Astrocyte (in vitro differentiated cells and primary cell): ENCODE data around the gene PCNX1. TPM values are rescaled to one million over a fixed set of nuclear protein-coding genes. Genes with fewer than 3 reads are reported as not detected.
A peak's percentile ranks its signal among the peaks of the same experiment; 100 is the strongest.
"Not testable (repeated sequence)": the region's sequence is repeated elsewhere in the genome, so short reads cannot be mapped to it uniquely, and the experiment has no call there.

Experiments used
- DNase-seq: peaks from one replicate; pipeline ENCODE4 v3.0.0-alpha.2; 2010; ENCODE audit warnings: low read depth
- FAIRE-seq: peaks from 2 replicates; lab custom pipeline; 2011; peaks lifted over from hg19 to GRCh38; lab: Jason Lieb, UNC
- H2AFZ ChIP-seq: 2 replicates; pipeline ENCODE4 v1.6.0; 2012; ENCODE audit warnings: low read depth, low read length, inconsistent platforms
- H3K27ac ChIP-seq: 2 replicates; pipeline ENCODE4 v1.5.1; 2011; ENCODE audit warnings: low read depth, low read length, inconsistent platforms
- H3K27me3 ChIP-seq: 2 replicates; pipeline ENCODE4 v1.6.0; 2011; ENCODE audit warnings: low read length, inconsistent platforms; ENCODE audit not compliant: insufficient read depth
- H3K36me3 ChIP-seq: 2 replicates; pipeline ENCODE4 v1.5.1; 2011; ENCODE audit warnings: low read length, inconsistent platforms; ENCODE audit not compliant: insufficient read depth
- H3K4me1 ChIP-seq: 2 replicates; pipeline ENCODE4 v1.5.1; 2011; ENCODE audit warnings: low read length, inconsistent platforms; ENCODE audit not compliant: insufficient read depth
- H3K4me2 ChIP-seq: 2 replicates; pipeline ENCODE4 v1.6.0; 2012; ENCODE audit warnings: low read length, inconsistent platforms
- H3K4me3 ChIP-seq: 2 replicates; pipeline ENCODE4 v1.5.1; 2011; ENCODE audit warnings: low read depth, mild to moderate bottlenecking, low read length, inconsistent platforms; ENCODE audit not compliant: insufficient read depth
- H3K79me2 ChIP-seq: 2 replicates; pipeline ENCODE4 v1.6.0; 2012; ENCODE audit warnings: mild to moderate bottlenecking, low read length, inconsistent platforms; ENCODE audit not compliant: insufficient read depth
- H3K9ac ChIP-seq: 2 replicates; pipeline ENCODE4 v1.6.0; 2012; ENCODE audit warnings: mild to moderate bottlenecking, low read length, inconsistent platforms
- H3K9me3 ChIP-seq: 2 replicates; pipeline ENCODE4 v1.5.1; 2012; ENCODE audit warnings: low read depth, mild to moderate bottlenecking, low read length, inconsistent platforms; ENCODE audit not compliant: insufficient read depth
- H4K20me1 ChIP-seq: 2 replicates; pipeline ENCODE4 v1.6.0; 2012; ENCODE audit warnings: low read length, inconsistent platforms; ENCODE audit not compliant: insufficient read depth
- H3K27ac Mint-ChIP-seq: one replicate; pipeline ENCODE4 v1.8.0; 2021; ENCODE audit warnings: mild to moderate bottlenecking, mixed read lengths; ENCODE audit not compliant: unreplicated experiment
- H3K27me3 Mint-ChIP-seq: one replicate; pipeline ENCODE4 v1.8.0; 2021; ENCODE audit warnings: low read depth, mixed read lengths; ENCODE audit not compliant: unreplicated experiment
- H3K36me3 Mint-ChIP-seq: one replicate; pipeline ENCODE4 v1.8.0; 2021; ENCODE audit warnings: low read depth, mixed read lengths; ENCODE audit not compliant: unreplicated experiment
- H3K4me1 Mint-ChIP-seq: one replicate; pipeline ENCODE4 v1.8.0; 2021; ENCODE audit warnings: low read depth, mixed read lengths; ENCODE audit not compliant: unreplicated experiment
- H3K4me3 Mint-ChIP-seq: one replicate; pipeline ENCODE4 v1.8.0; 2021; ENCODE audit warnings: mild to moderate bottlenecking, moderate library complexity, mixed read lengths; ENCODE audit not compliant: unreplicated experiment
- H3K9me3 Mint-ChIP-seq: one replicate; pipeline ENCODE4 v1.8.0; 2021; ENCODE audit warnings: mild to moderate bottlenecking, mixed read lengths; ENCODE audit not compliant: unreplicated experiment
- EZH2 ChIP-seq: IDR thresholded peaks from 2 replicates; pipeline ENCODE4 v1.6.1; 2012; ENCODE audit warnings: mild to moderate bottlenecking, low read length, inconsistent platforms; ENCODE audit not compliant: insufficient read depth
- total RNA-seq: library from RNA; stranded (reverse); gene quantifications from 2 replicates; pipeline ENCODE4 v1.2.1, GENCODE V29; 2021
- TF ChIP-seq, protein P1 (sequence below): IDR thresholded peaks from 2 replicates; pipeline ENCODE4 v1.5.1; 2011; ENCODE audit warnings: low read depth, mild to moderate bottlenecking, inconsistent platforms, low read length, moderate library complexity; ENCODE audit not compliant: insufficient read depth

Gene PCNX1
- total RNA-seq, 1 donor from 2014 or later, result 91.3 TPM

DNA sequence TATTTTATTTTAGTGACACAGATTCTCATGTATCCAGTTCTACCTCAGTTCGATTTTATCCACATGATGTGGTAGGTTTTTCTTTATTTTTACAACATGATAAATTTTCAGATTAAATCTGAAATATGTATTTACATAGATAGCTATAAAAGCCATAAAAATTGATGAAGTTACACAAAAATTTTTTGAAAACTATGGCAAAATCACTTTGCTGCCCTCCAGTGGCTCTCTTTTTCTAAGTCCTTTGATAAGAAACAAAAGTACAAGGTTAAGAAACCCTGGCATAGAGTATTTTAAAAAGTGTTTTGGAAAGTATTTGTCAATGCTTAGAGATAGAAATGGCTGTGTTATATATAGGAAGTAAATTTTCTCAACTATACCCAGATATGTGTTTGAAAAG is 104.2 kb downstream of the PCNX1 start:
- TF ChIP-seq, protein P1, sequence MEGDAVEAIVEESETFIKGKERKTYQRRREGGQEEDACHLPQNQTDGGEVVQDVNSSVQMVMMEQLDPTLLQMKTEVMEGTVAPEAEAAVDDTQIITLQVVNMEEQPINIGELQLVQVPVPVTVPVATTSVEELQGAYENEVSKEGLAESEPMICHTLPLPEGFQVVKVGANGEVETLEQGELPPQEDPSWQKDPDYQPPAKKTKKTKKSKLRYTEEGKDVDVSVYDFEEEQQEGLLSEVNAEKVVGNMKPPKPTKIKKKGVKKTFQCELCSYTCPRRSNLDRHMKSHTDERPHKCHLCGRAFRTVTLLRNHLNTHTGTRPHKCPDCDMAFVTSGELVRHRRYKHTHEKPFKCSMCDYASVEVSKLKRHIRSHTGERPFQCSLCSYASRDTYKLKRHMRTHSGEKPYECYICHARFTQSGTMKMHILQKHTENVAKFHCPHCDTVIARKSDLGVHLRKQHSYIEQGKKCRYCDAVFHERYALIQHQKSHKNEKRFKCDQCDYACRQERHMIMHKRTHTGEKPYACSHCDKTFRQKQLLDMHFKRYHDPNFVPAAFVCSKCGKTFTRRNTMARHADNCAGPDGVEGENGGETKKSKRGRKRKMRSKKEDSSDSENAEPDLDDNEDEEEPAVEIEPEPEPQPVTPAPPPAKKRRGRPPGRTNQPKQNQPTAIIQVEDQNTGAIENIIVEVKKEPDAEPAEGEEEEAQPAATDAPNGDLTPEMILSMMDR, result peak; percentile 6
- TF ChIP-seq EZH2, result no peak
- Mint-ChIP-seq H3K36me3 (peaks cover 5% of the 10 kb centered on the region), H3K4me3 (no peak overlapping the region), H3K4me1 (no peaks in the 10 kb centered on the region), H3K9me3 (no peaks in the 10 kb centered on the region), H3K27me3 (no peaks in the 10 kb centered on the region), H3K27ac (no peak overlapping the region)
- no peak overlapping the region for H3K9ac ChIP-seq
- peaks cover 13% of the 10 kb centered on the region for H3K36me3 ChIP-seq
- H3K27ac ChIP-seq, result no peak overlapping the region
- H4K20me1 ChIP-seq, result peaks cover 5% of the 10 kb centered on the region
- H3K4me1 ChIP-seq, result no peaks in the 10 kb centered on the region
- FAIRE-seq, result no peak
- no peak for DNase-seq
- no peaks in the 10 kb centered on the region for H3K79me2 ChIP-seq
- H2AFZ ChIP-seq, result no peak overlapping the region
- no peak overlapping the region for H3K4me3 ChIP-seq
- no peak overlapping the region for H3K4me2 ChIP-seq
- H3K27me3 ChIP-seq, result no peaks in the 10 kb centered on the region
- no peaks in the 10 kb centered on the region for H3K9me3 ChIP-seq

DNA sequence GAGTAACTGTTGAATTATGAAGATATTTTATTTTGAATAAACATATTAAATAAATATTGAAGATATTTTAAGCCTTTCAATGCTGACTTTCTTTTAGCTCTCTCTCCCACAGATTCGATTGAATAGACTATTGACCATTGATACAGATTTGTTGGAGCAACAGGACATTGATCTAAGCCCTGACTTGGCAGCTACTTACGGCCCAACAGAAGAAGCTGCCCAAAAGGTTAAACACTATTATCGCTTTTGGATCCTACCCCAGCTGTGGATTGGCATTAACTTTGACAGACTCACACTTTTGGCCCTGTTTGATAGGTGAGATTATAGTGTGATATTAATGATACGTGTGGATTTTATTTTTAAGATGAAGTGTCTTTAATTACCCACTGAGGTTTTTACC is 105.6 kb downstream of the PCNX1 start:
- H3K4me1 Mint-ChIP-seq, result no peaks in the 10 kb centered on the region
- no peak overlapping the region for H3K27ac Mint-ChIP-seq
- peaks cover 13% of the 10 kb centered on the region for H3K36me3 ChIP-seq

DNA sequence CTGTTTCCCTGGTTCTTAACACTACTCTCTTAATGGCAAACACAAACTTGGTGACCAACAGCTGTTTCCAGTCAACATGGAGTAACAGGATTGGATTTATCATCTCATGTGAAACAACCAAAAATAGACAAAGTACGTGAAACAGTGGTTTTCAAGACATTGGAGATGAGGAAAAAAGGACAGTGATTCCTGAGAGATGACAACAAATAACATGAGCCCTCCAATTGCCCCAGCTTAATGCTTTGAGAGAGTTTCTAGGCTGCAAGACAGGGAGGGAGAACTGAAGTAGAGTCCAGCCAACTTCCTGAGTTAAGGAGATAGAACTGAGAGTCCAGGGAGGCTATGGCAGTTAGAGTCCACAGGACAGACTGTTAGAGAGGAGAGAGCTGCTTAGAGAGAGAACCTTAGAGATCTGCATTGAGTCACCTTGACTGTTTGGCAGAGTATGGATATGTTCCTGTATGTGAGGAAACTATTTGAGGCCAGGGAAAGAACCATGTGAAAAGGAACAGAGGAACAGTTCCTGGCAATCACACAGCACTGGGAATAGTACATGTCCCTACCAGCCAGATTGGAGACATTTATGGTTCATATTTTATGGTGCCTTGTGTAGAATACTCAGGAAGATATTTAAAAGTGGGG is 106.4 kb downstream of the PCNX1 start:
- no peaks in the 10 kb centered on the region for H3K27me3 Mint-ChIP-seq
- Histone ChIP-seq H3K9me3 (no peaks in the 10 kb centered on the region), H3K79me2 (peaks cover under 1% of the 10 kb centered on the region), H3K27ac (no peak overlapping the region), H4K20me1 (peaks cover 5% of the 10 kb centered on the region), H3K36me3 (peaks cover 13% of the 10 kb centered on the region), H3K4me3 (no peak overlapping the region), H3K9ac (no peak overlapping the region), H2AFZ (no peak overlapping the region), H3K4me2 (no peak overlapping the region), H3K4me1 (no peaks in the 10 kb centered on the region), H3K27me3 (no peaks in the 10 kb centered on the region)
- TF ChIP-seq, protein P1, result no peak
- no peak for TF ChIP-seq EZH2
- no peak for FAIRE-seq
- DNase-seq, result no peak
- no peak overlapping the region for H3K4me3 Mint-ChIP-seq
- H3K9me3 Mint-ChIP-seq, result no peaks in the 10 kb centered on the region
- no peaks in the 10 kb centered on the region for H3K4me1 Mint-ChIP-seq
- no peak overlapping the region for H3K27ac Mint-ChIP-seq
- H3K36me3 Mint-ChIP-seq, result peaks cover 8% of the 10 kb centered on the region

More for the DNA sequence above, 105.6 kb downstream of the PCNX1 start:
- Histone ChIP-seq H3K27me3 (no peaks in the 10 kb centered on the region), H2AFZ (no peak overlapping the region), H3K4me1 (no peaks in the 10 kb centered on the region), H3K4me3 (no peak overlapping the region), H3K27ac (no peak overlapping the region), H3K9ac (no peak overlapping the region), H3K4me2 (no peak overlapping the region), H3K9me3 (no peaks in the 10 kb centered on the region), H3K79me2 (no peaks in the 10 kb centered on the region), H4K20me1 (peaks cover 5% of the 10 kb centered on the region)
- FAIRE-seq (no peak), DNase-seq (no peak)
- Mint-ChIP-seq H3K36me3 (peaks cover 8% of the 10 kb centered on the region), H3K9me3 (no peaks in the 10 kb centered on the region), H3K27me3 (no peaks in the 10 kb centered on the region), H3K4me3 (no peak overlapping the region)
- no peak for TF ChIP-seq EZH2
- TF ChIP-seq, protein P1, result no peak

DNA sequence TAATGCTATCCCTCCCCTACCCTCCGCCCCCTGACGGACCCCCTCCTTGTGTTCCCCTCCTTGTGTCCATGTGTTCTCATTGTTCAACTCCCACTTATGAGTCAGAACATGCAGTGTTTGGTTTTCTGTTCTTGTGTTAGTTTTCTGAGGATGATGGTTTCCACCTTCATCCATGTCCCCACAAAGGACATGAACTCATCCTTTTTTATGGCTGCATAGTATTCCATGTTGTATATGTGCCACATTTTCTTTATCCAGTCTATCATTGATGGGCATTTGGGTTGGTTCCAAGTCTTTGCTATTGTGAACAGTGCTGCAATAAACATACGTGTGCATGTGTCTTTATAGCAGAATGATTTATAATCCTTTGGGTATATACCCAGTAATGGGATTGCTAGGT is 112.7 kb downstream of the PCNX1 start:
- not testable (repeated sequence) for H3K9ac ChIP-seq, H3K9me3 Mint-ChIP-seq, H3K4me3 Mint-ChIP-seq, H2AFZ ChIP-seq, H3K4me2 ChIP-seq, H3K36me3 ChIP-seq, H3K4me1 ChIP-seq, FAIRE-seq, H3K79me2 ChIP-seq, DNase-seq, H3K27me3 ChIP-seq, H3K27me3 Mint-ChIP-seq, H3K9me3 ChIP-seq, H4K20me1 ChIP-seq, H3K4me3 ChIP-seq, H3K27ac Mint-ChIP-seq, H3K27ac ChIP-seq
- Mint-ChIP-seq H3K36me3 (peaks cover 25% of the 10 kb centered on the region), H3K4me1 (peaks cover 11% of the 10 kb centered on the region)
